Measurements from ENCODE around the gene CDKN2AIP. TPM values are rescaled to one million over a fixed set of nuclear protein-coding genes. Genes with fewer than 3 reads are reported as not detected.

The CDKN2AIP gene
- total RNA-seq, 1 donor from 2014 or later, result 9.4 TPM

DNA sequence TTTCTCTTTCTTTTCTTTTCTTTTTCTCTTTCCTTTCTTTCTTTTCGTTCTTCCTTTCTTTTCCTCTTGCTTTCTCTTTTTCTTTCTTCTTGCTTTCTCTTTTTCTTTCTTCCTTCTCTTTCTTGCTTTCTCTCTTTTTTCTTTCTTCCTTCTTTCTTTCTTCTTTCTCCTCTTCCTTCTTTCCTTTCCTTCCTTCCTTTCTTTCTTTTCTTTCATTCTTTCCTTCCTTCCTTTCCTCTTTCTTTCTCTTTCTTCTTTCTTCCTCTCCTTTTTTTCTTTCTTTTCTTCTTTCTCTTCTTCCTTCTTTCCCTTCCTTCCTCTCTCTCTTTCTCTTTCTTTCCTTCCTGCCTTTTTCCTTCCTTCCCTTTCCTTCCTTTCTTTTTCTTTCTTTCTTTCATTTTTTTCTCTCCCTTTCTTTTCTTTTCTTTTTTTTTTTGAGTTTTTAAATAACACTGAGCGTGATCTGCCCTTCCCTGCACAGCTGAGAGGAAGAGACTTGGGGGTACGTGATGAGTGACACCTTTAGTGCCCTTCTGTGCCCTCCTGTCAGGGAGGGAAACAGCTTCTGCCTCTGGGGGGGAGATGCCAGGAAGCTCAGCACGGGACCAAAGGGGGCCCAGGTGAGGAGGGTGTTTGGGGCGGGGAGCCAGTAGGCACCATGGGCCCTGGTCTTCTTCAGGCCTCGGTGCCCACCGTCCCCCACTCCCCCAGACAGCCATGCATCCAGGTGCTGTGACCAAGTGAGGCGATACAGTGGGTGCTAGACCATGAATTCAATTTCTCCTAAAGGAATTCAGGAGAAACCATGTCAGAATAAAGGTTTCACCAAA lies 36.6 kb upstream of the CDKN2AIP start:
- H3K9me3 Mint-ChIP-seq (ENCODE audit: low read depth), result no peaks in the 10 kb centered on the region
- peak; percentile 32 for DNase-seq (ENCODE audit: low spot score)
- peaks cover 7% of the 10 kb centered on the region for H3K4me1 Mint-ChIP-seq (ENCODE audit: low read depth)
- H3K36me3 Mint-ChIP-seq (ENCODE audit: low read depth), result no peaks in the 10 kb centered on the region
- peak overlapping the region; percentile 70 for H3K27ac Mint-ChIP-seq (ENCODE audit: unreplicated experiment)
- H3K4me3 Mint-ChIP-seq (ENCODE audit: unreplicated experiment), result peak overlapping the region; percentile 69
- no peaks in the 10 kb centered on the region for H3K27me3 Mint-ChIP-seq (ENCODE audit: low read depth)
- TF ChIP-seq, protein P1, sequence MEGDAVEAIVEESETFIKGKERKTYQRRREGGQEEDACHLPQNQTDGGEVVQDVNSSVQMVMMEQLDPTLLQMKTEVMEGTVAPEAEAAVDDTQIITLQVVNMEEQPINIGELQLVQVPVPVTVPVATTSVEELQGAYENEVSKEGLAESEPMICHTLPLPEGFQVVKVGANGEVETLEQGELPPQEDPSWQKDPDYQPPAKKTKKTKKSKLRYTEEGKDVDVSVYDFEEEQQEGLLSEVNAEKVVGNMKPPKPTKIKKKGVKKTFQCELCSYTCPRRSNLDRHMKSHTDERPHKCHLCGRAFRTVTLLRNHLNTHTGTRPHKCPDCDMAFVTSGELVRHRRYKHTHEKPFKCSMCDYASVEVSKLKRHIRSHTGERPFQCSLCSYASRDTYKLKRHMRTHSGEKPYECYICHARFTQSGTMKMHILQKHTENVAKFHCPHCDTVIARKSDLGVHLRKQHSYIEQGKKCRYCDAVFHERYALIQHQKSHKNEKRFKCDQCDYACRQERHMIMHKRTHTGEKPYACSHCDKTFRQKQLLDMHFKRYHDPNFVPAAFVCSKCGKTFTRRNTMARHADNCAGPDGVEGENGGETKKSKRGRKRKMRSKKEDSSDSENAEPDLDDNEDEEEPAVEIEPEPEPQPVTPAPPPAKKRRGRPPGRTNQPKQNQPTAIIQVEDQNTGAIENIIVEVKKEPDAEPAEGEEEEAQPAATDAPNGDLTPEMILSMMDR (IDR thresholded peaks at IDR 0.05), result no peak

DNA sequence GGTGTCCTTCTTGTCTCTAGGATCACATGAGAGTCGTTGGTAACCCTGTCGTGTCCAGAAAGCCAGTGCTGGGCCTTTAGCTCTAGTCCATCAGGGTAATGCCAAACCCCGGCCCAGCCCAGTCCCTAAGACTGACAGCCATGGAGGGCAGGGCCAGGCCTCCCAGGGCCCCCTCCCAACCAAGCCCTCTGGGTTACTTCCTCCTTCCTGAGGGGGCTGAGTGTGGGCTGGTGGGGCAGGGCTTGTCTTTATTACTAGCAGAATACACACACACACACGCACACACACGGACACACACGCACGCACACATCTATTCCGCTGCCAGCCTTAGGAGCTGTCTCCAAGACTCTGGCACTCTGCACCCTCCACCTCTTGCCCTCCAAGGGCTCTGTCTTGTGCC lies 35.6 kb upstream of the CDKN2AIP start:
- H3K27ac Mint-ChIP-seq (ENCODE audit: unreplicated experiment), result no peak overlapping the region
- no peak overlapping the region for H3K4me3 Mint-ChIP-seq (ENCODE audit: unreplicated experiment)
- DNase-seq (ENCODE audit: low spot score), result peak; percentile 55
- H3K36me3 Mint-ChIP-seq (ENCODE audit: low read depth), result no peaks in the 10 kb centered on the region
- TF ChIP-seq, protein P1 (IDR thresholded peaks at IDR 0.05), result no peak
- peaks cover 7% of the 10 kb centered on the region for H3K4me1 Mint-ChIP-seq (ENCODE audit: low read depth)
- H3K27me3 Mint-ChIP-seq (ENCODE audit: low read depth), result peaks cover under 1% of the 10 kb centered on the region
- no peaks in the 10 kb centered on the region for H3K9me3 Mint-ChIP-seq (ENCODE audit: low read depth)

DNA sequence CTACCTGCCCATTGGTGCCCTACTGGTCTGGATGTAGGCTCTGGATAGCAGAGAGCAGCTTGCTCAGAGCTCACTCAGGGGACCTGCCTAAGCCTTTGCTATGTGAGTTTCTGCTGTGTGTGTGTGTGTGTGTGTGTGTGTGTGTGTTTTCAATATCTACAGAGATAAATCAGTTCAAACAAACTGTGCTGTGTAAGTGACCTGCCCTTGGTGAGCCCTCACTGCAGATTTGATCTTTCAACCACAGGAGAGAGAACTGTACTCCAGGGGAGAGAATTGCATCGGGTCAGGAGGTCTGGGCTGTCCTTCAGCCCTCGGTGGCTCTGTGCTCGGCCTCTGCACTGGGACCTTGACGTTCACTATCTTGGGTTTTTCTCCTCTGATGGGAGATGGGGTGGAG lies 35.0 kb upstream of the CDKN2AIP start:
- H3K9me3 Mint-ChIP-seq (ENCODE audit: low read depth), result no peaks in the 10 kb centered on the region
- peak; percentile 26 for DNase-seq (ENCODE audit: low spot score)
- TF ChIP-seq, protein P1 (IDR thresholded peaks at IDR 0.05), result no peak
- peaks cover 3% of the 10 kb centered on the region for H3K27me3 Mint-ChIP-seq (ENCODE audit: low read depth)
- H3K4me3 Mint-ChIP-seq (ENCODE audit: unreplicated experiment), result no peak overlapping the region
- H3K4me1 Mint-ChIP-seq (ENCODE audit: low read depth), result peaks cover 7% of the 10 kb centered on the region
- H3K27ac Mint-ChIP-seq (ENCODE audit: unreplicated experiment), result no peak overlapping the region
- H3K36me3 Mint-ChIP-seq (ENCODE audit: low read depth), result no peaks in the 10 kb centered on the region

DNA sequence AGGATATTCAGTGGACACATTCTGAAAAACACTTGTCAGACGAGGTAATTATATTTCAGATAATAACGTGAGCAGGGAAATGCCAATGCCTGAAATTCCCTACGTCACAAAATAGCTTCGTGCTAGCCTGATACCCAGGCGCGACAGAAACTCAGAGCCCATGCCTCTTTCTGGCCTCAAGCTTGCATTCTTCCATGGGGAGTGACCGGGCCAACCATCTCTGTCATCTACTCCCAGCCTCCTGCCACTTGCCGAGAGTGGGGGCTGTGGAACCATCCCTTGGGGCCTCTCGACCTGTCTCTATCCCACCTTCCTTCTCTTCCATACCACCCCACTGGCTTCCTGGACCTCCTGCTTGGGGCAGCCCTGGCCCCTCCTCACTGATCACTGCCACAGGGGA lies 34.5 kb upstream of the CDKN2AIP start:
- Mint-ChIP-seq H3K4me1 (ENCODE audit: low read depth) (peaks cover 7% of the 10 kb centered on the region), H3K27me3 (ENCODE audit: low read depth) (peaks cover 3% of the 10 kb centered on the region), H3K9me3 (ENCODE audit: low read depth) (no peaks in the 10 kb centered on the region), H3K36me3 (ENCODE audit: low read depth) (no peaks in the 10 kb centered on the region), H3K27ac (ENCODE audit: unreplicated experiment) (no peak overlapping the region), H3K4me3 (ENCODE audit: unreplicated experiment) (no peak overlapping the region)
- DNase-seq (ENCODE audit: low spot score), result peak; percentile 57
- TF ChIP-seq, protein P1 (IDR thresholded peaks at IDR 0.05), result no peak

DNA sequence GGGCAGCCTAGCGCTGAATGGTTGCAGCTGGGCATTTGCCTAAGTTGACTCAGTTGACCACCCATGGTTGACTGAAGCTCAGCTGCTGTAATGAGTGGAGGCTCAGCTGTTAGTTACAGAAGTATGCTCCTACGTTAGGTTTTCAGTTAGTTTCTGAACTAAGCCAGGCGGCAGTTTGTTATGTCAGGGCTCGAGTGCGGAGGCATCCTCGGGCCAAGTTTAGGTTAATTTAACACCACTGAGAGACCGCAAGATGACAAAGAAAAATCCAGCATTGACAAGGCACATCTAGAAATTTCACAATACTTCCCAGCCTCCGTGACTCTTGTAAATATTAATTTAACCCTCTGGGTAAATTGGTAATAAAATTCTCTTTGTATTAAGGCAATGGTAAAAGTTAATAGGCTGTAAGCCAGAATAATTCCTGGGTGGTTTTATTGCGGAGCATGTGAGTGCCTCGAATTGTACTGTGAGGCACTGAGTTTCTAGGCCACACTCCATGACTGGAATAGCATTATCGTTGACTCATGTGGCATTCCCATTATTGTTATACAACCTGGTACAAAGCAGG lies 33.1 kb upstream of the CDKN2AIP start:
- DNase-seq (ENCODE audit: low spot score), result no peak
- TF ChIP-seq, protein P1 (IDR thresholded peaks at IDR 0.05), result no peak
- H3K36me3 Mint-ChIP-seq (ENCODE audit: low read depth), result no peaks in the 10 kb centered on the region
- no peak overlapping the region for H3K27ac Mint-ChIP-seq (ENCODE audit: unreplicated experiment)
- peaks cover 3% of the 10 kb centered on the region for H3K27me3 Mint-ChIP-seq (ENCODE audit: low read depth)
- peaks cover 7% of the 10 kb centered on the region for H3K4me1 Mint-ChIP-seq (ENCODE audit: low read depth)
- no peak overlapping the region for H3K4me3 Mint-ChIP-seq (ENCODE audit: unreplicated experiment)
- no peaks in the 10 kb centered on the region for H3K9me3 Mint-ChIP-seq (ENCODE audit: low read depth)
